COR-L47 (cell line): ENCODE data around the gene FIGNL1.

Experiments
- DNase-seq: peaks from one replicate; lab custom pipeline; 2025; lab: John Stamatoyannopoulos, UW

Gene FIGNL1

DNA sequence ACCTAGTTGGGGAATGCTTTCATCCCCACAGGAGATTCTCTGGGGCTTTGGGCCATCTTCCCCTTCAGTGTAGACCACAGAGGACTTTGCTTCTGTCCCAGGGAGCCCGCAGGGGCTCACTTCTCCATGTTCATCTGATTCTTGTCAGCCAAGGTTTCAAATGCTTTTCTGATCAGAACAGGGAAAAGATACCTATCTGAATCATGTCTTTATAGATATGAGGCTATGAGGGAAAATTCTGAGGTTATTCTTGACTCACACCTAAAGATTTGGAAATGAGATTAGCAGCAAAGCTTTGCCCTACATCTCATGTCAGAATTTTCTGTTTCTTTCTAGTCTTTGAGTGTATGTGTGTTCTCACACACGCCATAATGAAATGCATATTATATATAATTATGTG, 53.3 kb downstream of the FIGNL1 start:
- no peak for DNase-seq

DNA sequence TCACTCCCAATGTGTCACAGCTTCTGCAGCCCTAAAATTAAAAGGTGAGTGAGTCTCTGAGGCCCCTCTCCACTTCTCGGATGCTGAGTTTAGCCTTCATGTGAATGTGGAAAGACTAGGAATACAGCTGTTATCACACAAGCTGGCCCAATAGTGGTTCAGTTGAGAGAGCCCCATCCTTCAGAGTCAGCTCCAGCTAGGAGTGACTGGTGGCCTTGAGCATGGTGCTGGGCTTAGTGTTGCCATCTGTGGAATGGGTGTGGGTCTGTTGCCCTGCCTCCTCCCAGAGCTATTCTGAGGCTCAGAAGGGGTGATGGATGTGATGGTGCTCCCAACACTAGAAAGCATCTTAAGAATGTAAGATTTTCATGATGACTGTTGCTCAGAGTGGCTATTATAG, 55.8 kb downstream of the FIGNL1 start:
- no peak for DNase-seq
